ENCODE measurements around the gene ABAT.
"Not testable (repeated sequence)": the region's sequence is repeated elsewhere in the genome, so short reads cannot be mapped to it uniquely, and the experiment has no call there.

ABAT gene

DNA sequence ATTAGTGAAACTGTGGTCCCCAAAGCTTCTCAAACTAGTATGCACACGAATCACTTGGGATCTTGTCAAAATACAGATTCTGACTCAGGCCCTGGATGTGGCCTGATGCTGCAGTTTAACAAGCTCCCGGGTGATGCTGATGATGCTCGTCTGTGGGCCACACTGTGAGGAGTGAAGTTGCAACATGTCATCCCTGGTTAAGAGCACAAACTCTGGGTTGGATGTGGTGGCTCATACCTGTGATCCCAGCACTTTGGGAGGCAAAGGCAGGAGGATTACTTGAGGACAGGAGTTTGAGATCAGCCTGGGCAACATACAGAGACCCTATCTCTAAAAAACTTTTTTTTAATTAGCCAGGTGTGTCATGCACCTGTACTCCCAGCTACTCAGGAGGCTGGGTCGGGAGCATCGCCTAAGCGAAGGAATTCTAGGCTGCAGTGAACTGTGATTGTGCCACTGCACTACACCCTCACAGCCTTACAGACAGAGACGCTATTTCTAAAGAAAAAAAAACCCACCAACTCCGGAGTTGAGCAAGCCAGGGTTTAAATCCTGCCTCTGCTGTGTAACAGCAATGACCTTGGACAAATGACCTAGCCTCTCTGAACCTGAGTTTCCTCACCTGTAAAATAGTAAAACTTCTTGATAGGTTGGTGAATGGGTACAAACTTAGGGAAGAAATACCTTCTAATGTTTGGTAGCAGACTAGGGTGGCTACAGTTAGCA, 24.4 kb upstream of the ABAT start:
- DNase-seq (ENCODE audit: low spot score): no peak

DNA sequence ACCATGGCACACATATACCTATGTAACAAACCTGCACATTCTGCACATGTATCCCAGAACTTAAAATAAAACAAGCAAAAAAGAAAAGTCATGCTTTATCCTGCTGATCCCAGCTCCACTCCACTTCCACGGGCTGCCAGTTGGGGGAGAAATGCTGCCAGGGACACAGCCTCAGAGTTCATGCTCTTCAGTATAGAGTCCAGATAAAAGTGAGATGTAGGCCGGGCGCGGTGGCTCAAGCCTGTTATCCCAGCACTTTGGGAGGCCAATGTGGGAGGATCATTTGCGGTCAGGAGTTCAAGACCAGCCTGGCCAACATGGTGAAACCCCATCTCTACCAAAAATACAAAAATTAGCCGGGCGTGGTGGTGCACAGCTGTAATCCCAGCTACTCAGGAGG, 22.5 kb upstream of the ABAT start:
- DNase-seq (ENCODE audit: low spot score): not testable (repeated sequence)

DNA sequence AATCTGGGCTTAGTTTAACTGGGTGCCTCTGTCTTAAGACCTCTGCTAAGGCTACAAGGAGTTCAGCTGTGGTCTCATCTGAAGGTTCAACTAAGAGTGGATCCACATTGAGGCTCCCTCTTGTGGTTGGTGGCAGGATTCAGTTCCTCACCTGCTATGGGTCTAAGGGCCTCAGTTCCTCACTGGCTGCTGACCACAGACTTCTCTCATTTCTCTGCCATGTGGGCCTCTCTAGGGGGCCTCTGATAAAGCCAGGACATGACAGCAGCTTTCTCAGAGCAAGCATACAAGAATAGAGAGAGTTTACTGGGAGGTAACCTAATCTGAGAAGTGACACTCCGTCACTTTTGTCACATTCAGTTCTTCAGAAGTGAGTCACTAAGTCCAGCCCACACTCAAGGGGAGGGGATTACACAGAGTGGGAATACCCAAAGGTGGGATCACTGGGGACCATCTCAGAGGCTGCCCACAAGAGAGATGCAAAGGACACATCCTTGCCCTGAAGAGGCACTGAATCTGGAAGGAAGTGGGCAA, 19.2 kb upstream of the ABAT start:
- peak; percentile 52 for DNase-seq (ENCODE audit: low spot score)

DNA sequence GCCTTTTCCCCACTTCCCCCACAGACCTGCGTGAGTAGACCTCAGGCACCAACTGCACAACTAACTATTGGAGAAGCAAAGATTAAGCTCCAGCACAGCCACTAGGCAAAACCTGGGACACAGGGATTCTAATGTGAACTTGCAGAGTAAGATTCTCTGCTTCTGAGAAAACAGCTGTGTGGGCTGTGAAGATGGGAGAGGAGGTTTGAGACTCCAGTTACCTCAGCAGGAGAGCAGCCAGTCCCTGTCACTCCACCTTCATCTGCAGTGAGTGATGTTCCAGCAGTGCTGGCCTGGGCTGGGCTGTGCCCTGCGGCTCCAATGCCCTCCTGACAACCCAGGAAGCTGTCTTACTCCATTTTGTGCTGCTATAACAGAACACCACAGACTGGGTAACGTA, 18.0 kb upstream of the ABAT start:
- no peak for DNase-seq (ENCODE audit: low spot score)

DNA sequence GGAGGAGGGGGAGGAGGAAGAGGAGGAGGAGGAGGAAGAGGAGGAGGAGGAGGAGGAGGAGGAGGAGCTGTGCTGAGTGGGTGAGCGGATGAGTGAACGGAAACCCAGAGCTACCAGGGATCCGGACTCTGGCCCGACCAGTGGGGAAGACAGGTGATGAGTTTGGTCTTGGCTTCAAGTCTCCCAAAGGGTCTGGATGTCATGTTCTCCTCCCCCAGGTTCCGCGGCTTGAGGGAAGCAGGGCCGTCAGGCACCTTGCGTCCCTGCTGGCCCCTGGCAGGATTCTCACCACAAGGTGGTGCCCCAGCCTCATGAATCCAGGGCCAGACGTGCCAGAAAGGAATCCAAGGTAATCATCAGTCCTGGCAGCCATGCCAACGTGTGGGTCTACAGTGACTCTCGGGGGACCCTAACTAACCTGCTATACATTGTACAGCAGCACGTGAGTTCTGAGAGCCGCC, 13.5 kb upstream of the ABAT start:
- peak; percentile 40 for DNase-seq (ENCODE audit: low spot score)

DNA sequence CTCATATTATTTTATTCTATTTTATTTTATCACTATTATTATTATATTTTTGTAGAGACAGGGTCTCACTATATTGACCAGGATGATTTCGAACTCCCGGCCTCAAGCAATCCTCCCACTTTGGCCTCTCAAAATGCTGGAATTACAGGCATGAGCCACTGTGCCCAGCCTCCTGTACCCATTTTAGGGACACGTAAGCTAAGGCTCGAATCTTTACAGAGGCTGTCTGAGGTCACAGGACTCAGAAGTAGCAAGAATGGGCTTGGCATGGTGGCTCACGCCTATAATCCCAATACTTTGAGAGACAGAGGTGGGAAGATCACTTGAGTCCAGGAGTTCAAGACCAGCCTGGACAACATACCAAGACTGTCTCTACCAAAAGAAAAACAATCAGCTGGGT, 12.7 kb upstream of the ABAT start:
- no peak for DNase-seq (ENCODE audit: low spot score)

DNA sequence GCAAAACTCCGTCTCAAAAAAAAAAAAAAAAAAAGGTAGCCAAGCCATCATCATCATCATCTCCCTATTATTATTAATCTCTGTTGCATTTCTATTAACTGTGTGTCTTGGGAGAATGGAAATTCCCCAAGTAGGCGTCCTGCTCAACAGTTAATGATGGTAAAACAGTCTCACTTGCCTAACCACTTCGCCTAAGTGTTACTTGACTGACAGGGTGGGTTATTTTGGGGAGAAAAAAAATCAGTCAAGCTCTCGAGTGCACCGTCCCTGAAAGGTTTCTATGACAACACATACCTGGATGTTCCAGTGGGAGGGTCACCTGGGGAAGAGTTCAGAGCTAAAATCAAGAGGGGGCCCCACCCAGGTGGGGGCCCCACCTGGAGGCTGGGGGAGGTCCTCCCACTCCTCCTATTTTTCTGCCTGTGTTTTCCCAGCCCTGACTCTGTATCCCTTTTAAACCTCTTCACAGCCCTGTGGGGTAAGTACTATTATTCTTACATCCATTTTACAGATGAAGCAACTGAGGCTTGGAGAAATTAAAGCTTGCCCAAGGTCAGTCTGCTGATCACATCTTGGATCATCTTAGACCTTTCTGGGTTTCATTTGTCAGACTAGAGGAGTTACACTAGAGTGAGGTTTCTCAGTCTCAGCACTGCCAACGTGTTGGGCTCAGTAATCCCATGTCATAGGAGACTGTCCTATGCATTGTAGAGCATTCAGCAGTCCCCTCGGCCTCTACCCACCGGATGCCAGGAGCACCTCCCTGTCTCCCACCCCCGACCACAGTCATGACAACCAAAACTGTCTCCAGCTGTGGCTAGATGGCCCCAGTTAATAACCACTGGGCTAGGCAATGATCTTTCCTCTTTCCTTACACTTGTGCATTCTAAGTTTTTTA, 11.0 kb upstream of the ABAT start:
- no peak for DNase-seq (ENCODE audit: low spot score)

DNA sequence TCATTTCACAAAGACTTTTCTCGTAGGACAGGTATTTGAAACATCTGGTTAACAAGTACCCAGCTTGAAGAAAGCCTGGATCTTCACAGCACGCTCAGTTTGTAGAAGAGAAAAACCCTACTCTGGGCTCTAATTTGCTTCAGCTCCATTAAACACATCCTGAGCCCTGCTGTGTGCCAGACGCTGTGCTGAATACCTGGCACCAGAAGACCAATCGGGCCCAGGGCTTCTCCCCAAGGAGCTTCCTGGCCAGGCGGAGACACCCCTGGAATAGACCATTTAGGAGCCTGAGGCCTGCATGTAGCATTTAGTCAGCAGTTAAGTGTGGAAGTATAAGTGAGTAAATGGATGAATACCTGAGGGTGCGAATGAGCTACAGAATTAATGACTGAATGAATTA, 8.9 kb upstream of the ABAT start:
- no peak for DNase-seq (ENCODE audit: low spot score)

DNA sequence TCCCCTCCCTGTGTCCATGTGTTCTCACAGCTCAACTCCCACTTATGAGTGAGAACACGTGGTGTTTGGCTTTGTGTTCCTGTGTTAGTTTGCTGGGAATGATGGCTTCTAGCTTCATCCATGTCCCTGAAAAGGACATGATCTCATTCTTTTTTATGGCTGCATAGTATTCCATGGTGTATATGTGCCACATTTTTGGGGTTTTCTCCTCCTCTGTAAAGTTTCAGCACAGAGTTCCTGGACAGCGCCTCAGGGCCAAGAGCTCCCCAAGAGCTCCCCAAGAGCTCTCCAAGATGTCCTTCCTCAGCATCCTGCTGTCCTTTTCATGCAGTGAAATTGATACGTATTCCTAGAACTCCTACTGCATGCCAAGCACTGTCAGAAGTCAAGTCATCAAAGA, 6.9 kb upstream of the ABAT start:
- DNase-seq (ENCODE audit: low spot score): no peak

DNA sequence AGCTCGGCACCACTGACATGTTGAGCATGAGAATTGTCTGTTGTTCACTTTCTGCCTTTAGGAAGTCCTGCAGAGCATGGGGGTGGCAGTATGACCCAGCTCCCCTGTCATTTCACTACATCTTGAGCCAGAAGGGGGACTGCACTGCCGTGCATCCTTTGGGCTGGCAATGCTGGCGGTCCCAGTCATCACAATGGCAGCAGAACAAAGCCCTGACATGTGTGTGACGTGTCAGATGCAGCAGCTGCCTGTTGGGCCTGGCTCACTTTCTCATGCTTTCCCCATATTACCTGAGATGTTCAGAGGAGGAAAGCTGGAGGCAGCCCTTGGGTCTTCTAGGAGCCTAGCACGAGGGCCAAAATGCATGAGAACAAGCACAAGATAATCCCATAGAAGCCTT, 6.3 kb upstream of the ABAT start:
- DNase-seq (ENCODE audit: low spot score): no peak

DNA sequence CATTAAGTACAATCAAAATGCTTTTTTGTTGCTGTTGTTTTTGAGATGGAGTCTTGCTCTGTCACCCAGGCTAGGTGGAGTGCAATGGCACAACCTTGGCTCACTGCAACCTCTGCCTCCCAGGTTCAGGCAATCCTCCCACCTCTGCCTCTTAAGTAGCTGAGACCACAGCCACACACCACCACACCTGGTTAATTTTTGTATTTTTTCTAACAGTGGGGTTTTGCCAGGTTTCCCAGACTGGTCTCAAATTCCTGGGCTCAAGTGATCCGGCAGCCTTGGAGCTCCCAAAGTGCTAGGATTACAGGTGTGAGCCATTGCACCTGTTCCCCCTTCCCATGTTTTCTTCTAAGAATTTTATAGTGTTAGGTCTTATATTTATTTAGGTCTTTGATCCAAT, 4.9 kb upstream of the ABAT start:
- DNase-seq (ENCODE audit: low spot score): no peak

DNA sequence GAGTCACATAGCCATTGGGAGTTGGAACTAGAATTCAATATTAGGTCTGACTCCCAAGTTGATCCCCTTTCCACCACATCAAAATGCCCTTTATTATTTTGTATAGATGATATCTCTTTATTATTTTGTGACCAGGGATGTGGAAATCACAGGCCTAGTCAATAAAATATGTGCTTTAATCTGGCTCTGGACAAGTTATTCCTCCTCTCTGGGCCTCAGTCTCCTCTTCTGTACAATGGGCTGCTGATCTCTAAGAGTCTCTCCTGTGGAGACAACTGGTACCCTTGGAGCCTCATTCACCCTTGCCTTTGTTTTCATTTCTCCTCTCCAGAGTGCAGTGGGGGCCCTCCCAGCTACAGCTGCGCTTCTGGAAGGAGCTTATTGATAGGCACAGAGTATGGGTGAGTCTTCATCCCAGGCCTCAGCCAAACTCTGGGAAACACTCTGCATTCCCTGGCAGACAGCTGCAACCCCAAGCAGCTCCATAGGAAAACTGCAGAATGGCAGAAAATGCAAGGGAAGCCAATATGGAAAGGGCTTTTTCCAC, 4.3 kb upstream of the ABAT start:
- DNase-seq (ENCODE audit: low spot score): no peak

DNA sequence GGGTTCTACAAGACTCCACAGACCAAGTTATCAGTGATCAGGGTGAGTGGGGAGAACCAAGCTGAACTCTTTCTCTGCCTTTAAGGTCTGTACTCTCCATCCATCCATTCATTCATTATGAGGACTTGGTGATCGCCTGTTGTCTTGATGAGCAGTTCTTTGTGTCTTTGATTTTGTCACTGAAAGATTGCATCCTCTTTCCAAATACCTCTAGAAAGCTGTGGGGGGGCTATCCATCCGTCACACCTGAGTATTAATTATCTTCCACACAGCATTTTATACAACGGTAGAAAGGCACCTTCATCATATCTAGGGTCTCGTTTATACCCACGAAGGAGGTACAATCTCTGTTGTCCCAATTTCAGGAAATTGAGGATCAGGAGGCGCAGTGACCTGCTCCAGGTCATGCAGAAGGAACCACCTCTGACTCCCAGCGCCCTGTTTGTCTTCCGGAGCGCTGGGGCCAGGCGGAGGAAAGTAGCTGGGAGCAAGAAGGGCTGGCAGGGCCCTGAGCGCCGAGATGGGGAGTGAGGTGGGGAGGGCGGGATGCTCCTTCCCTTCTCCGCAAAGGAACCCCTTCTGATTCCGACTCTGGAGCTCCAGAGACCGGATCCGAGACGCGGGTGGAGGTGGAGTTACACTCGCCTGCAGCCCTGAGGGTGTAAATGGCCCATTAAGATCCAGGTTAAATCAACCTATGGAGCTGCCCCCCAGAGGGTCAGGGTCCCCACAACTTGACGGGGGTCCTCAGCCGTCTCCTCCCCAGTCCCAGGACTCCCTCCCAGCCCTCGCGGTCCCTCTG, 605 bp upstream of the ABAT start:
- no peak for DNase-seq (ENCODE audit: low spot score)

DNA sequence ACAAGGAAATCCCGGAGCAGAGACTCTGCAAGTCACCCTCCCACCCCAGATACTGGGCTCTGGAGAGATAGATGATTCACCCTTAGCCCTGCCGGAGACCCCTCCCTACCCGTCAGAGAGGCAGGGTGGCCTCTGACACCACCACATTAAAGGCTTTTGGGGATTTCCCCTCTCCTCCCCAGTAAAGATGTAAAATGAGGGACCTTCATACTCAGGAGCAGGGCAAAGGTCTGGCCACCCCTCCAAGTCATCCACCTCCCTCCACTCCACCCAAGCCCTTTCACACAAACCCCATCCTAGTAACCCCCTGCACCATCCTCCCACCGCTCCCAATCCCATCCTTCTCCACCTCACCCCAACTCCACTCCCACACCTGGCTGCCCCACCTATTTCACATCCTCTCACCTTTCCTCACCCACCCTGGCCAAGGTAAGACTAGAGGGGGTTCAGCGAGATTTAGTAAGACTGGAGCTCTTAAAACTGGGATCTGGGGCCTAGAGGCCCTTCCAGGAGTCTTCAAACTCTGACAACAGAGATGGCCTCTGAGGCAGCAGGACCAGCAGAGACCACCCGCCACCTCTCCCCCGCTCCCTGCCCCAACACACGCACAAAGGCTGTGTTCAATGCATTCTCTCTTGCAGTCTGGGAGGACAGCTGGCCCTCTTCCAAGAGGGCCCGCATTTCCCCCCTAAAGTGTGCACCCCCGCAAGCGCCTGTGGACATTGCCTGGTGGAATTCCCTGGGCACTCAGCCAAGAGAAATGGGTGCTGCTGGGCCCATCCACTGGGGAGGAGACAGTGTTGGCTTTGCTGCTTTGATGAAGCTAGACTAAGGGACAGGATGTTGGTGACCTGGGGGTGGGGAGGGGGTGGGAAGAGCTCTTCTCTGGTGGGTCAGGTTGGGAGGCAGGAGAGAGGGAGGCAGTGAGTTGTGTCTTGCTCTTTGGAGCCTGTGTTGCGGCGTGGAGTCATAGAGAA, 1.1 kb downstream of the ABAT start:
- peak; percentile 24 for DNase-seq (ENCODE audit: low spot score)

DNA sequence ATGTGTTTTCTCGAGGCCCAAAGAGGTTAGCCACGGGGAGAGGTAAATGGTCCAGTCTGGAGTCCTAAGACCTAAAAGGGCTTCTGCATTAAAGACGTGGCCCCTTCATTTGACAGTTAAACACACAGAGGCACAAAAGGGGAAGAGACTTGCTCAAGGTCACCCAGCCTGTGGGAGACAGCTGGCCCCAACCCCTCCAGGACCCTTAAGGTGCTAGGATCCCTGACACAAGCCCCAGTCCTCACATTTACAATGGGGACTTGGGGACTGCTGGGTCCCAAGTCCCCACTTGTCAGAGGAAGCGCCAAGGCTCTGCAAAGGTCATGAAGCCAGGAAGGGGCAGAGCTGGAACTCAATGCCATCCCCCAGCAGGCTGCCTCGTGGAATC, 1.7 kb downstream of the ABAT start:
- DNase-seq (ENCODE audit: low spot score): no peak

DNA sequence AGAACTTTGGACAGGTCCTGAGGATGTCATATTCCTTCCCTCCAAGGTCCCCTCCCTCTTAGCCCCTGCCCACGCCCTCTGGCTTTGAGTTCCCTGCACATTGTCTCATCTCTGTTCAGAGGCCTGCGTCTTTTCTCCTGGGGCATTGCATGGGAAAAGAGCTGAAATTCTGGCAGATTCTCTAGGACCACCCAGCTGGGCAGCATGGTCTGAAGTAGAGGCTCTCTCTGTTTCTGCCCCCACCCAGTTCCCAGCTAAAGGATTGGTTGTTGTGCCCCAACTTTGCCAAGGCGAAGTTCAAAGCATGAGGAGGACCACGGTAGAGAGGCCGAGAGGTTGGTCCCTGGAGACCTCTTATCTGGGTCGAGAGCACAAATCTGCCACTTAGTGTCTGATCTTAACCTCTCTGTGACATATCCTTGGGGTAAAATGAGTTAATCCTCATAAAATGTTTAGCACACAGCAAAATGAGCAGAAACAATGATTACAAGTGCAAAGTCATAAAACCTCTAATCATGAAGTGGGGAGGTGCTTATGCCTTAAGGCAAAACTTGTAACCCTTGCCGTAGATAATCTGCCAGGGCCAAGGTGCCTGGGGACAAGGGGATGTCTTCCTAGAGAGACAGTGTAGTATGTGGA, 2.4 kb downstream of the ABAT start:
- DNase-seq (ENCODE audit: low spot score): no peak

DNA sequence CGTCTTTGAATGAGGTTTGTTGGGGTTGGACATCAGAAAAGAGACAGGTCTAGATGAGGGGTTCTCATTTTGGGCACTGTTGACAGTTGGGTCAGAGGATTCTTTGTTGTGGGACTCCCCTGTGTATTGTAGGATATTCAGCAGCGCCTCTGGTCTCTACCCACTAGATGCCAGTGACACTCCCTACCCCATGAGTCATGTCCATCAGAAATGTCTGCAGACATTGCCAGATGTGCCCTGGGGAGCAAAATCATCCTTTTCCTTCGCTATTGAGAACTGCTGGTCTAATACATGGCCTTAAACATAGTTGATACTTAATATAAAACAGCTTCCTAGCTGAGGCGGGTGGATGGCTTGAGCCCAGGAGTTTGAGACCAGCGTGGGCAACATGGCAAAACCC, 3.1 kb downstream of the ABAT start:
- no peak for DNase-seq (ENCODE audit: low spot score)

DNA sequence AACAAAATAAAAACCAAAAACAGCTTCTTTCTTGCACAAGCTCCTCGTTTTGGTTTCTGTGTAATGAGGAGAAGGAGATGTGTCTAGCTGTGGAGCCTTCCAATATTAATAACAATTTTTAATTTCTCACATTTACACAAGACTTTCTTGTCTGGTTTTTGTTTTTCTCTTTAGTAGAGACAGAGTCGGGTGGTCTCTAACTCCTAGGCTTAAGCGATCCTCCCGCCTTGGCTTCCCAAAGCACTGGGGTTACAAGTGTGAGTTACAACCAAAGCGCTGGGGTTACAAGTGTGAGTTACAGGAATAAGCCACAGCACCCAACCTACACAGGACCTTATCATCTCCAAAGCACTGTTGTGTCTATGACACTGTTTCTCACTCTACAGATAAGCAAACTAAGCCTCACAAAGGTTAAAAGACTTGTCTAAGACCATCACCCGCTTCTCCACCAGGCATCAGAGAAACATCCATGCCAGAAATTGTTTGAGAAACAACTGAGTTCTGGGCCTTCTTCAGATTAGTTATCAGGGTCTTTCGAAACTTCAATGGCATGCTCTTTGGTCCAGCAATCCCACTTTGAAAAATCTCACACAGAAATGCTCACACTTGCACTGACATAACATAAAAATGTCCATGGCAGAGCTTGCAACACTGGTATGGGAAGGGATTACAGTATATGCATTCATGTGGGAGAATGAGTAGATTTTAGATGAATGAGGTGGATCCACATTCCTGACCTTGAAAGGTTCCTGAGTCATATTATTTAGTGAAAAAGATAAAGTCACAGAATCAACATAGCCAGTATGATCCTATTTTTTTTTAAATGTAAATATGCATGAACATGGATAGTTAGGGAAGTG, 3.9 kb downstream of the ABAT start:
- DNase-seq (ENCODE audit: low spot score): no peak

DNA sequence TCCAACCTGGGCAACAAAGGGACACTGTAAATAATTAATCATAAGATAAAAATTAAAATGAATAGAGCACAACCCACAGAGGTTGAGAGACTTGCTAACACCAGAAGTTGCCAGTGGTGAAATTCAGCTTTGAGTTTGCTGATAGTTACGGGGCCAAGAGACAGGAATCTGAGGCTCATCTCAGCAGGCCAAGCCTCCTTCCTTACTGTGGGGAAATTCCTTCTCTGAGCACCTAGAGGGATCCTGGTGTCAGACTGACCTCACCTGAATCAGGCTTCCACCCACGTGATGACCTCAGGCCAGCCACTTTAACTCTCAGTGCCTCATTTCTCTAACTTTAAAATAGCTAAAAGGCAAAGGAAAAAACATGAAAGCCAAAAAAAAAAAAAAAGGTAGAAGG, 4.7 kb downstream of the ABAT start:
- no peak for DNase-seq (ENCODE audit: low spot score)
